A549 (cell line): ENCODE data around the gene KPNA6. TPM values are rescaled to one million over a fixed set of nuclear protein-coding genes. Genes with fewer than 3 reads are reported as not detected.
A peak's percentile ranks its signal among the peaks of the same experiment; 100 is the strongest.

ENCODE experiments used
- ATAC-seq, 2 experiments: fragments of 200-7000 bp in 1 of 2; fragments of >200 bp in 1 of 2; cut with Nextera tagmentation in 1 of 2; cut with Tn5 transposase in 1 of 2; 3 replicates each; pipeline versions ENCODE4 v1.8.0 to v1.9.1; 2018 to 2020; ENCODE audit warnings: mild to moderate bottlenecking in 1 of 2, moderate library complexity in 1 of 2
- CTCF ChIA-PET: fragments of 300-600 bp; sonication (Branson Sonifier 250); formaldehyde crosslinking; extraction: SDS; loops from one replicate; lab custom pipeline; 2021; ENCODE audit warnings: antibody characterized with exemption, inconsistent platforms; lab: Yijun Ruan, JAX
- POLR2A ChIA-PET: fragments of 350-600 bp; formaldehyde crosslinking; extraction: SDS; loops from one replicate; lab custom pipeline; 2021; ENCODE audit warnings: antibody characterized with exemption, inconsistent platforms; lab: Yijun Ruan, JAX
- DNase-seq, 2 experiments: peaks; one replicate each; pipeline versions ENCODE4 v3.0.0 to v3.0.0-alpha.2; 2011 to 2016; ENCODE audit warnings: low read depth in 1 of 2, low spot score in 1 of 2
- FAIRE-seq: peaks from 2 replicates; lab custom pipeline; 2011; peaks lifted over from hg19 to GRCh38; lab: Jason Lieb, UNC
- H3K27ac ChIP-seq, 2 experiments: fragments of >200 bp; sonication (Bioruptor Twin); formaldehyde crosslinking; 3 replicates each; pipeline ENCODE4 v1.5.1; 2016 to 2017
- H3K4me1 ChIP-seq: fragments of >200 bp; sonication (Bioruptor Twin); formaldehyde crosslinking; 3 replicates; pipeline ENCODE4 v1.6.1; 2016
- H3K4me2 ChIP-seq: fragments of >200 bp; sonication (Bioruptor Twin); formaldehyde crosslinking; 3 replicates; pipeline ENCODE4 v1.6.1; 2016
- H3K4me3 ChIP-seq: fragments of >200 bp; sonication (Bioruptor Twin); formaldehyde crosslinking; 3 replicates; pipeline ENCODE4 v1.5.1; 2016
- H3K9me3 ChIP-seq: fragments of >200 bp; sonication (Bioruptor Twin); formaldehyde crosslinking; 3 replicates; pipeline ENCODE4 v1.6.1; 2016
- CBX2 ChIP-seq: fragments of 200-600 bp; sonication (generic); IDR thresholded peaks from 2 replicates; pipeline ENCODE4 v1.6.1; 2016; ENCODE audit warnings: low read depth, mild to moderate bottlenecking, borderline replicate concordance
- CBX8 ChIP-seq: fragments of 200-600 bp; sonication (generic); IDR thresholded peaks from 2 replicates; pipeline ENCODE4 v1.6.1; 2016
- CHD2 ChIP-seq: fragments of 150-350 bp; IDR thresholded peaks from 2 replicates; pipeline ENCODE4 v1.6.1; 2014; ENCODE audit warnings: low read length; ENCODE audit not compliant: partially characterized antibody
- EHF ChIP-seq: fragments of 250-450 bp; sonication (Bioruptor Pico); IDR thresholded peaks from 2 replicates; pipeline ENCODE4 v1.5.0; 2020; ENCODE audit warnings: mild to moderate bottlenecking
- FOSB ChIP-seq: fragments of 250-450 bp; sonication (Bioruptor Pico); IDR thresholded peaks from 2 replicates; pipeline ENCODE4 v1.5.0; 2020; ENCODE audit warnings: mild to moderate bottlenecking, moderate library complexity
- FOSL2 ChIP-seq, 2 experiments: fragments of 450-650 bp in 1 of 2; fragments of >200 bp in 1 of 2; sonication (Bioruptor Twin) in 1 of 2; formaldehyde crosslinking; IDR thresholded peaks; 2 replicates each; pipeline versions ENCODE4 v1.5.0 to v1.6.1; 2016 to 2020; ENCODE audit warnings: mild to moderate bottlenecking in 1 of 2, moderate library complexity in 1 of 2
- FOXS1 ChIP-seq: fragments of 250-450 bp; sonication (Bioruptor Pico); IDR thresholded peaks from 2 replicates; pipeline ENCODE4 v1.5.0; 2020; ENCODE audit warnings: mild to moderate bottlenecking, moderate library complexity
- GATA3 ChIP-seq: IDR thresholded peaks from 2 replicates; pipeline ENCODE4 v1.6.1; 2012; ENCODE audit warnings: borderline replicate concordance
- HDAC2 ChIP-seq: fragments of 200-600 bp; sonication (generic); IDR thresholded peaks from 2 replicates; pipeline ENCODE4 v1.6.1; 2016
- HEYL ChIP-seq: fragments of 250-450 bp; sonication (Bioruptor Pico); IDR thresholded peaks from 2 replicates; pipeline ENCODE4 v1.8.0; 2021; ENCODE audit warnings: mild to moderate bottlenecking, moderate library complexity
- HOXB13 ChIP-seq: fragments of 250-450 bp; sonication (Bioruptor Pico); IDR thresholded peaks from 2 replicates; pipeline ENCODE4 v1.5.0; 2020; ENCODE audit warnings: low read depth, mild to moderate bottlenecking, moderate library complexity
- HOXB5 ChIP-seq: fragments of 250-450 bp; sonication (Bioruptor Pico); IDR thresholded peaks from 2 replicates; pipeline ENCODE4 v1.5.0; 2020; ENCODE audit warnings: mild to moderate bottlenecking, moderate library complexity
- MAZ ChIP-seq: fragments of 150-350 bp; IDR thresholded peaks from 2 replicates; pipeline ENCODE4 v1.6.1; 2014; ENCODE audit warnings: antibody characterized with exemption, low read depth, low read length, borderline replicate concordance
- NR3C1 ChIP-seq: fragments of >200 bp; sonication (Bioruptor Twin); formaldehyde crosslinking; IDR thresholded peaks from 3 replicates; pipeline ENCODE4 v1.6.1; 2017
- PHF8 ChIP-seq: fragments of 200-600 bp; sonication (generic); IDR thresholded peaks from 2 replicates; pipeline ENCODE4 v1.6.1; 2016; ENCODE audit warnings: low read depth, mild to moderate bottlenecking, antibody characterized with exemption, moderate library complexity, borderline replicate concordance
- POLR2A ChIP-seq: IDR thresholded peaks from 2 replicates; pipeline ENCODE4 v1.6.1; 2012; ENCODE audit warnings: mild to moderate bottlenecking, low read length
- POLR2AphosphoS2 ChIP-seq: conservative IDR thresholded peaks from 2 replicates; pipeline ENCODE4 v1.6.1; 2012; ENCODE audit warnings: low read length, improper control_type of control experiment, inconsistent platforms
- RCOR1 ChIP-seq: fragments of 150-350 bp; IDR thresholded peaks from 2 replicates; pipeline ENCODE4 v1.6.1; 2014; ENCODE audit warnings: antibody characterized with exemption, low read length, low read depth
- SMC3 ChIP-seq: fragments of >200 bp; sonication (Bioruptor Twin); formaldehyde crosslinking; IDR thresholded peaks from 3 replicates; pipeline ENCODE4 v1.6.1; 2018; ENCODE audit warnings: inconsistent platforms
- SREBF2 ChIP-seq: fragments of 450-650 bp; IDR thresholded peaks from 2 replicates; pipeline ENCODE4 v1.6.1; 2014; ENCODE audit warnings: mild to moderate bottlenecking, moderate library complexity
- TP53 ChIP-seq: fragments of 250-450 bp; sonication (Bioruptor Pico); IDR thresholded peaks from 2 replicates; pipeline ENCODE4 v1.5.0; 2021; ENCODE audit warnings: mild to moderate bottlenecking, moderate library complexity
- ZFP36 ChIP-seq: fragments of 450-650 bp; IDR thresholded peaks from 2 replicates; pipeline ENCODE4 v1.6.1; 2014; ENCODE audit warnings: borderline replicate concordance; ENCODE audit not compliant: partially characterized antibody
- ZSCAN20 ChIP-seq: fragments of 250-450 bp; sonication (Bioruptor Pico); IDR thresholded peaks from 2 replicates; pipeline ENCODE4 v1.8.0; 2022; ENCODE audit warnings: mild to moderate bottlenecking, moderate library complexity
- WGBS: methylation state at CpG from one replicate; pipeline ENCODE4 v1.1.6; 2017; ENCODE audit errors: missing lambda C conversion rate; 5-methylcytosine and 5-hydroxymethylcytosine counted together
- polyA plus RNA-seq, 4 experiments: library from polyadenylated mRNA; depleted of rRNA in 3 of 4; stranded (reverse); fragments of >200 nt; fragmentation: RNase III in 1 of 4; extraction: RNeasy Plus Mini Kit Qiagen cat#74134 plus additional on column Dnase treatment in 1 of 4; gene quantifications; 2 replicates in 3 of 4; 3 replicates in 1 of 4; pipeline ENCODE4 v1.2.3, GENCODE V29; 2011 to 2017
- TF ChIP-seq, protein P1 (sequence below): fragments of >200 bp; sonication (Bioruptor Twin); formaldehyde crosslinking; IDR thresholded peaks from 3 replicates; pipeline ENCODE4 v1.5.1; 2016
- TF ChIP-seq, protein P2 (sequence below): fragments of 250-450 bp; sonication (Bioruptor Pico); IDR thresholded peaks from 2 replicates; pipeline ENCODE4 v1.5.0; 2020; ENCODE audit warnings: low read depth, mild to moderate bottlenecking, moderate library complexity
- TF ChIP-seq, protein P3 (sequence below): IDR thresholded peaks from 2 replicates; pipeline ENCODE4 v1.6.1; 2012
- TF ChIP-seq, protein P4 (sequence below): fragments of >200 bp; sonication (Bioruptor Twin); formaldehyde crosslinking; IDR thresholded peaks from 3 replicates; pipeline ENCODE4 v1.6.1; 2016

KPNA6 gene
- polyA plus RNA-seq, 2 of the 4 experiments (the other 2 are of a cell fraction): 15.9 to 24.3 TPM

DNA sequence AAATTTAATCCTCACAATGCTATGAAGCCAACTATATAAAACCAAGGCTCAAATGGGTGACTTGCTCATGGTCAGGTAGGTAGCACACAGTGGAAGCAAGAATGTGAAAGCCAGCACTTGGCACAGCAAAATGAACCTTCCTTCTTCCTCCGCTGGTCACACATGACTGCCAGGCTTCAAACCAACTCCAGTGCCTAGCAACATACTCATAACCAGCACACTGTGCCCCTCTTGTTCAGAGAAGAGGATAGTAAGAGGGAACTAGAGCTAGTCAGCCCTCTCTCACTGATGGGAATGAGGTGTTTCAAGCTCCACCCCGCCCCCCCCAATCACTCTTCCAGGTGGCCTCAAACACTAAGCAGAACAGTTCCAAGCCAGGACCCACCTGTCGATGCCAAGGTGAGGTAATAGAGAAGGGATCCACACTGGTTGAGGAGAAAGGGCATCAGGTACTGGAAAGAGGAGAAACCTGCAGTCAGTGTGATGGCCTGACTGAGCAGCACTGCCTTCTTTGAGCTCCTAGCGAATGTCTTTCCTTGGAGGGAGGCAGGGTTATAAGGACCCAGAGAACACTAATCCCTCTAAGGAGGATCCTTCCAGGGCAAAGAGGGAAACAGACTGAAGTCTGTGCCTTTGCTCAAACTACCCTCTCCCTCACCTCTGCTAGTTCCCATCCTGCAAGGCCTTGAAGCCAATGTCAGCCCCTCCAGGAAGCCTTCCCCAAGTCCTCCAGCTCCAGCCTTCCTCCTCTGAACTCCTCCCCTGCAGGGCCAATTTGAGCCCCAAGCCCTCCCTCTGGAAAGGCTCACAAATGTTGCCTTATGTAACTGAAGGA, 113.1 kb downstream of the KPNA6 start:
- DNase-seq (no peak), FAIRE-seq (no peak), ATAC-seq (no peak)
- WGBS: 90% methylated on average over 4 of the region's 4 CpGs
- CTCF ChIA-PET: interaction anchor here (0.8 to 10.4 kb wide), 5 partner anchors 9 to 96 kb away, joined by 3 to 96 read pairs (median 4); partner anchors contain the start of genes FAM167B and LCK
- Histone ChIP-seq H3K27ac (peak overlapping the region; percentile 93 to 97), H3K4me2 (peak overlapping the region; percentile 94), H3K9me3 (no peaks in the 10 kb centered on the region), H3K4me1 (peaks cover 18% of the 10 kb centered on the region), H3K4me3 (peak overlapping the region; percentile 86)
- TF ChIP-seq ZFP36: no peak
- TF ChIP-seq HOXB5 (CRISPR knock-in tag): no peak
- TF ChIP-seq RCOR1: no peak
- no peak for TF ChIP-seq CBX8
- no peak for TF ChIP-seq MAZ
- TF ChIP-seq SREBF2: no peak
- no peak for TF ChIP-seq FOSL2 (IDR thresholded peaks at IDR 0.05)
- TF ChIP-seq FOSL2 (CRISPR knock-in tag; IDR thresholded peaks at IDR 0.05): no peak
- TF ChIP-seq ZSCAN20 (CRISPR knock-in tag): no peak
- TF ChIP-seq CHD2: no peak
- TF ChIP-seq POLR2A: no peak
- no peak for TF ChIP-seq HEYL (CRISPR knock-in tag)
- no peak for TF ChIP-seq PHF8
- TF ChIP-seq SMC3: no peak
- TF ChIP-seq GATA3: no peak
- TF ChIP-seq FOXS1 (CRISPR knock-in tag): no peak
- no peak for TF ChIP-seq POLR2AphosphoS2
- TF ChIP-seq, protein P1, sequence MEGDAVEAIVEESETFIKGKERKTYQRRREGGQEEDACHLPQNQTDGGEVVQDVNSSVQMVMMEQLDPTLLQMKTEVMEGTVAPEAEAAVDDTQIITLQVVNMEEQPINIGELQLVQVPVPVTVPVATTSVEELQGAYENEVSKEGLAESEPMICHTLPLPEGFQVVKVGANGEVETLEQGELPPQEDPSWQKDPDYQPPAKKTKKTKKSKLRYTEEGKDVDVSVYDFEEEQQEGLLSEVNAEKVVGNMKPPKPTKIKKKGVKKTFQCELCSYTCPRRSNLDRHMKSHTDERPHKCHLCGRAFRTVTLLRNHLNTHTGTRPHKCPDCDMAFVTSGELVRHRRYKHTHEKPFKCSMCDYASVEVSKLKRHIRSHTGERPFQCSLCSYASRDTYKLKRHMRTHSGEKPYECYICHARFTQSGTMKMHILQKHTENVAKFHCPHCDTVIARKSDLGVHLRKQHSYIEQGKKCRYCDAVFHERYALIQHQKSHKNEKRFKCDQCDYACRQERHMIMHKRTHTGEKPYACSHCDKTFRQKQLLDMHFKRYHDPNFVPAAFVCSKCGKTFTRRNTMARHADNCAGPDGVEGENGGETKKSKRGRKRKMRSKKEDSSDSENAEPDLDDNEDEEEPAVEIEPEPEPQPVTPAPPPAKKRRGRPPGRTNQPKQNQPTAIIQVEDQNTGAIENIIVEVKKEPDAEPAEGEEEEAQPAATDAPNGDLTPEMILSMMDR: no peak
- POLR2A ChIA-PET: no interaction called here

DNA sequence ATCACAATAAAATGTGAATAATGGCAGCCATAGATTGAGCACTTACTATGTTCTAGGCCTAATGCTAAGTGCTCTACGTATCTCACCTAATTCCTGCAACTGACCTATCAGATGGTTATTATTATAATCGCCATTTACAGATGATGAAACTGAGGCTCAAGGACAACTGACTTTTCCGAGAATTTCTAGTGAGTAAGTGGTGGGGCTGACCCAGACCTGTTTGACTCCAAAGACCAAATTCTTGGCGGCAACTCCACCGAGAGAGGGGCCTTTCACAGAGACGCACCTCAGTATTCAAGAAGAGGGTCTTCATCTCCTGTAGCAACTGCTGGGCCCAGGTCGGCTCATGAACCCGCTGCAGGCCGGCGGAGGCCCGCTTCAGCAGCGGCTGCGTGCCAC, 113.7 kb downstream of the KPNA6 start:
- CTCF ChIA-PET: interaction anchor here (0.9 to 10.4 kb wide), 3 partner anchors 10 to 95 kb away, joined by 3 to 96 read pairs (median 20); partner anchors contain the start of genes FAM167B and LCK
- Histone ChIP-seq H3K4me2 (peak overlapping the region; percentile 94), H3K27ac (peak overlapping the region; percentile 93 to 97), H3K4me3 (peak overlapping the region; percentile 86), H3K9me3 (no peaks in the 10 kb centered on the region), H3K4me1 (peaks cover 18% of the 10 kb centered on the region)
- WGBS: 8% methylated on average over 5 of the region's 13 CpGs
- FAIRE-seq (no peak), DNase-seq (no peak), ATAC-seq (peak in 1 of 2 experiments; percentile 54; a peak in 3 of 6 replicates)
- POLR2A ChIA-PET: interaction anchor here (1.5 kb wide), 1 partner anchor 27 kb away, joined by 3 read pairs; no protein-coding TSS in a partner anchor
- no peak for TF ChIP-seq HEYL (CRISPR knock-in tag)
- TF ChIP-seq, protein P1: no peak
- no peak for TF ChIP-seq EHF (CRISPR knock-in tag)
- no peak for TF ChIP-seq POLR2AphosphoS2
- no peak for TF ChIP-seq TP53
- TF ChIP-seq, protein P2, sequence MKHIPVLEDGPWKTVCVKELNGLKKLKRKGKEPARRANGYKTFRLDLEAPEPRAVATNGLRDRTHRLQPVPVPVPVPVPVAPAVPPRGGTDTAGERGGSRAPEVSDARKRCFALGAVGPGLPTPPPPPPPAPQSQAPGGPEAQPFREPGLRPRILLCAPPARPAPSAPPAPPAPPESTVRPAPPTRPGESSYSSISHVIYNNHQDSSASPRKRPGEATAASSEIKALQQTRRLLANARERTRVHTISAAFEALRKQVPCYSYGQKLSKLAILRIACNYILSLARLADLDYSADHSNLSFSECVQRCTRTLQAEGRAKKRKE (CRISPR knock-in tag): no peak
- no peak for TF ChIP-seq HOXB13 (CRISPR knock-in tag)
- TF ChIP-seq CBX2: no peak
- TF ChIP-seq, protein P3, sequence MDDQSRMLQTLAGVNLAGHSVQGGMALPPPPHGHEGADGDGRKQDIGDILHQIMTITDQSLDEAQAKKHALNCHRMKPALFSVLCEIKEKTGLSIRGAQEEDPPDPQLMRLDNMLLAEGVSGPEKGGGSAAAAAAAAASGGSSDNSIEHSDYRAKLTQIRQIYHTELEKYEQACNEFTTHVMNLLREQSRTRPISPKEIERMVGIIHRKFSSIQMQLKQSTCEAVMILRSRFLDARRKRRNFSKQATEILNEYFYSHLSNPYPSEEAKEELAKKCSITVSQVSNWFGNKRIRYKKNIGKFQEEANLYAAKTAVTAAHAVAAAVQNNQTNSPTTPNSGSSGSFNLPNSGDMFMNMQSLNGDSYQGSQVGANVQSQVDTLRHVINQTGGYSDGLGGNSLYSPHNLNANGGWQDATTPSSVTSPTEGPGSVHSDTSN: no peak
- TF ChIP-seq SMC3: no peak
- no peak for TF ChIP-seq CHD2
- no peak for TF ChIP-seq HOXB5 (CRISPR knock-in tag)
- no peak for TF ChIP-seq NR3C1
- TF ChIP-seq HDAC2: no peak
- TF ChIP-seq SREBF2: no peak
- TF ChIP-seq, protein P4, sequence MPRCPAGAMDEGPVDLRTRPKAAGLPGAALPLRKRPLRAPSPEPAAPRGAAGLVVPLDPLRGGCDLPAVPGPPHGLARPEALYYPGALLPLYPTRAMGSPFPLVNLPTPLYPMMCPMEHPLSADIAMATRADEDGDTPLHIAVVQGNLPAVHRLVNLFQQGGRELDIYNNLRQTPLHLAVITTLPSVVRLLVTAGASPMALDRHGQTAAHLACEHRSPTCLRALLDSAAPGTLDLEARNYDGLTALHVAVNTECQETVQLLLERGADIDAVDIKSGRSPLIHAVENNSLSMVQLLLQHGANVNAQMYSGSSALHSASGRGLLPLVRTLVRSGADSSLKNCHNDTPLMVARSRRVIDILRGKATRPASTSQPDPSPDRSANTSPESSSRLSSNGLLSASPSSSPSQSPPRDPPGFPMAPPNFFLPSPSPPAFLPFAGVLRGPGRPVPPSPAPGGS: no peak
- no peak for TF ChIP-seq FOSB (CRISPR knock-in tag)
